ENCODE measurements around the gene ZNF224.
"Not testable (repeated sequence)": the region's sequence is repeated elsewhere in the genome, so short reads cannot be mapped to it uniquely, and the experiment has no call there.

The ZNF224 gene

DNA sequence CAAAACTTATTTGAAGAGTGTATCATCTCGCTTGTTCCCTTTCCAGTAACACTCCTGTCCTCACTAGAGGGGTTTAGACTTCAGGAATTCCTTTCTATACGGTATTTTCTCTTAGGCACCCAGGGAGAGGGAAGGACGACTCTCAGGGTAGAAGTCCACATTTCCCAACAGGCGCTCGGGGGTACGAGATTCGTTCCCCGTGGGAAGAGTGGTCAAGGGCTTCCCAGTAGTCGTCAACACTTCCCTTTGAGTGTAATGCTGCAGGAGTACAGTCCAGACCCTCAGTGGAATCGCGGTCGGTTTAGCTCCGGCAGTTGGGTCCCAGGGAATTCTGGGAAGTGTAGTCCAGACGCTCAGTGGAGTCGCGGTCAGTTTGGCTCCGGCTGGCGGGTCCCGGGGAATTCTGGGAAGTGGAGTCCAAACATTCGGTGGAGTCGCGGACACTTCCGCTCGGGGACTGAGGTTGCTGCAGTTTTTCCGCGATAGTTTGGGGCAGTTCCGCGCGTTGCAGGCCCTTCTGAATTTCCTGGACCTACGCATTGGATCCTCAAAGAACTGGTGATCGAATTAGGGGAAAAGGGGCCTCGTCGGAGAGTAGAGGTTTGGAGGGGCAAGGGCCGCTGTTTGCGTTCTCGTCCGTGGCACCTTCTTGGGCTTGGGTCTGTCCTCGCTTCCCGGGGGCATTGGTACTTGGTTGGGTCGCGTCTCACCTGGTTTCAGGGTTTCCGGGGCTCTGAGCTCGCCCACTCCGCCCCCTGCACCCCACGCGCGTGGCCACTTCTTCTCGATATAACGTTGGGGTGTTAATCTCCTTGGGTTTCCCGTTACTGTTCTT, at the start of gene ZNF224:
TSS of gene ZNF224 (plus strand) at position 431 of the 835 bp plus-strand sequence. CDS start 3,513 bp downstream, outside the sequence.
- peak; percentile 93 for DNase-seq

DNA sequence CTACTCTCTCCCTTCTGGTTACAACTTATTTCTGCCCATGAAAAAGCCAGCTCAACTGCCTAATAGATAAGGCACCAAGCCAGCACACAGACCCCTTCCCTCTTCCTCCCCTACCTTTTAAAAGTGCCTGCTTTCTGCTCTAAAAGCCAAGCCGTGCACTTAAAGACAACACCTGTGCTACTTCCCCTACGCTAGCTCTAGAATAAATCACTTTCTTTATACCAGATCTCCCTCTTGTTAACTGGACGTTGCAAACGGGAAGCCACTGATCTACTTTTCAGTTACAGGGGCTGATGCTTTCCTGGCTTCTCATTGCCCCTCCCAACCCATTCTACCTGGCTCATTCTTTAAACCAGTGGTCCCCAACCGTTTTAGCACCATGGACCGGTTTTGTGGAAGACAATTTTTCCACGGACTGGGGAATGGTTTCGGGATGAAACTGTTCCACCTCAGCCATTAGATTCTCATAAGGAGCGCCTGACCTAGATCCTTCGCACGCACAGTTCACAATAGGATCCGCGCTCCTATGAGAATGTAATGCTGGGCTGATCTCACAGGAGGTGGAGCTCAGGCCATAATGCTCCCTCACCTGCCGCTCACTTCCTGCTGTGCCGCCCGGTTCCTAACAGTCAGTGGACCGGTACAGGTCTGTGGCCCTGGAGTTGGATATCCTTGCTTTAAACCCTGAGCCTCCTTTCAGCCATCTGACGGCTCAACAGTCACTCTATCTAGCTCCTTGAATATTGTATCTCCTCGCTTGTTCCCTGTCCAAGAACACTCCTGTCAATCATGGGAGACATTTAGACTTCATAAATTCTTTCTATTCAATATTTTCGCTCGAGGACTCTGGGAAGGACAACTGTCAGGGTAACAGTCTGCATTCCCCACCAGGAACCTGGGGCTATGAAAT, 43.2 kb upstream of the ZNF224 start:
- DNase-seq = peak; percentile 5

DNA sequence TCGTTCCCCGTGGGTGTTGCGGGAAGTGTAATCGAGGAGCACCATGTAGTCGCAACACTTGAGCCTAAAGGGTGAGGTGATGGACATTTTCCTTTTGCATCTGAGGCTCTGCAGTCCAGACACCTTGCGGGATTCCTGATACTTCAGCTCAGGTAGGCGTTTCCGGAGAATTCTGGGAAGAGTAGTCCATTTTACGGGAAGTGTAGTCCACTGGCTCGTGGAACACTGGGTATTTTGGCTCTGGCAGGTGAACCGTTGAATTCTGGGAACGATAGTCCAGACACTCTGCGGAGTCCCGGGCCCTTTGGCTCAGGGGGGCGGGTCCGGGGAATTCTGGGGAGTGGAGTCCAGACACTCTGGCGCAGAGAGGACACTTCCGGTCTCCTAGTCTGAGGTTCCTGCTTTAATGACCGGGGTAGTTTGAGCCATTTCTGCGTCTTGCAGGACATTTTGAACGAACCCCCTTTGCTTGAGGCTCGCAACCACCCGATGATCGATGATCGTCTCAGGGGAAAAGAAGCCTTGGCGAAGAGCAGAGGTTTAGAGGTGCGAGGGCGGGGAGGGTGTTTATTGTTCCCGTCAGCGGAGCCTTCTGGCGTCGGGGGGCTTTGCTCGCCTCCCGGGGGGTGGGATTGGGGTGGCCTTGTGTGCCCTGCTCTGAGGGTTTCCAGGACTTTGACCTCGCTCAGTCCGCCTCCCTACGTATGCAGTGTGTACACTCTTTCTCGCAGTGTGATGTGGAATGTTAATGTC, 42.3 kb upstream of the ZNF224 start, which contains the start of gene ZNF223:
TSS of gene ZNF223 (plus strand) at position 387 of the 753 bp plus-strand sequence. CDS start 3,141 bp downstream, outside the sequence.
- peak; percentile 90 for DNase-seq

DNA sequence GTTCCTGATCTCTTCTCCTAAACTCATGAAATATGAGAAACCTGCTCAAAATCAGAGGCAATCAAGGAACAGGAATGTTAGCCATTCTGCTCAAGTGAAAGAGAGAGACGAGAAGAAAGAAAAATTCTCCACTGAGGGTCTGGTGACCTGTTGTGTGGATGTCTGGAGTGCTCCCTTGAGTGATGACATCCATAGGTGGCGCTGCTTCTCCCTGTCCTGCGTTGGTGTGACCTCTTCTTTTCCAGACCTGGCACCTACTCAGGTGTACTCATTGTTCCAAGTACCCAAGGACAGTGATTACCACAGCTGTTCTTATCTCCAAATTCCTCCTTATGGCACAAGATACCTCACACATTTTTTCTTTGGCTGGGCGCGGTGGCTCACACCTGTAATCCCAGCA, 38.3 kb upstream of the ZNF224 start:
- DNase-seq = no peak

DNA sequence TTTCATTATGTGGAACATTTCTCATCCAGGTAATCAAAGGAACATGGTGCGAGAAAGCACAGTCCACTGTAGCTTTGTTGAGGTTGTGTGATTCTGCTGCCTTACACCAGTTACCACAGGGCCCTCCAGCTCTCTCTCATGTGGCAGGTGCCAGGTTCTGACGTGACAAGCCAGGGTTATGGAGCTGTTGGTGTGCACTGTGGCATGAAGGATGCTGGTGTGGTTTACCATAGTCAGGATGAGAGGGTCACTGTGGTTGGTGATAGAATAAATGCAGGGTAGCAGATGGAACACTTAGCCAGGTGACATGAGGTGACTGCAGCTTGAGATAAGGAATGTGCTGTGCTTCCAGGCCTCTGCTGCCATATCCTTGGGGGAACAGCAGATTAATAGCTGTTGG, 34.9 kb upstream of the ZNF224 start:
- no peak for DNase-seq

DNA sequence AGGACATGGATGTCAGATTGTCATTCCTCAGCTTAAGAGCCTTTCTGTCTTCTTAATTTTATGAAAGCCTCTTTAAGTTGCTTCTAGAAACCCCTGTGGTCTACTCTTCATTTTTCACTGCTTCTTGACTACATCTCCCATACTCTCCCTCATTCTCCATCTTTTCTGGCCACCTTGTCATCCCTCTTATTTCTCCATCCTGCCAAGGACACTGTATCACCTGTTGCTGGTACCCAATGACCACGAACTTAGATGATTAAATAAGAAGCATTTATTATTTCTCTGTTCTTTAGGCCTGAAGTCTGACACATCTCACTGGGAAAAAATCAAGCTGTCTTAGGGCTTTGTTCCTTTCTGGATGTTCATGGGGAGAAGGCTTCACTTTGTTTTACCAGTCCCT, 33.1 kb upstream of the ZNF224 start:
- no peak for DNase-seq

DNA sequence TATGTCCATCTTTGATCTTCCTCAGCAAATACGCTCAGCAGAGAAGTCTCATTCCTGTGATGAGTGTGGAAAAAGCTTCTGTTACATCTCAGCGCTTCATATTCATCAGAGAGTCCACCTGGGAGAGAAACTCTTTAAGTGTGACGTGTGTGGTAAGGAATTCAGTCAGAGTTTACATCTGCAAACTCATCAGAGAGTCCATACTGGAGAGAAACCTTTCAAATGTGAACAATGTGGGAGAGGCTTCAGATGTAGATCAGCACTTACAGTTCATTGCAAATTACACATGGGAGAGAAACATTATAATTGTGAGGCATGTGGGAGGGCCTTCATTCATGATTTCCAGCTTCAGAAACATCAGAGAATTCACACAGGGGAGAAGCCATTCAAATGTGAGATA, 27.9 kb upstream of the ZNF224 start:
- no peak for DNase-seq

DNA sequence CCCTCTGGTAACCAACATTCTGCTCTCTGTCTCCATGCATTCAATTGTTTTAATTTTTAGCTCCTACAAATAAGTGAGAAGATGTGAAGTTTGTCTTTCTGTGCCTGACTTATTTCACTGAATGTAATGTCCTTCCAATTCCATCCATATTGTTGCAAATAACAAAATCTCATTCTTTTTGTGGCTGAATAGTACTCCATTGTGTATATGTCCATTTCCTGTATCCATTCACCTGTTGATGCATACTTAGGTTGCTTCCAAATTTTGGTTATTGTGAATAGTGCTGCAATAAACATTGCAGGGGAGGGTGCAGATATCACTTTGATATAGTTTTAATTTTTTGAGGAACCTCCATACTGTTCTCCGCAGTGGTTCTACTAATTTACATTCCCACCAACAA, 24.7 kb upstream of the ZNF224 start:
- DNase-seq = no peak

DNA sequence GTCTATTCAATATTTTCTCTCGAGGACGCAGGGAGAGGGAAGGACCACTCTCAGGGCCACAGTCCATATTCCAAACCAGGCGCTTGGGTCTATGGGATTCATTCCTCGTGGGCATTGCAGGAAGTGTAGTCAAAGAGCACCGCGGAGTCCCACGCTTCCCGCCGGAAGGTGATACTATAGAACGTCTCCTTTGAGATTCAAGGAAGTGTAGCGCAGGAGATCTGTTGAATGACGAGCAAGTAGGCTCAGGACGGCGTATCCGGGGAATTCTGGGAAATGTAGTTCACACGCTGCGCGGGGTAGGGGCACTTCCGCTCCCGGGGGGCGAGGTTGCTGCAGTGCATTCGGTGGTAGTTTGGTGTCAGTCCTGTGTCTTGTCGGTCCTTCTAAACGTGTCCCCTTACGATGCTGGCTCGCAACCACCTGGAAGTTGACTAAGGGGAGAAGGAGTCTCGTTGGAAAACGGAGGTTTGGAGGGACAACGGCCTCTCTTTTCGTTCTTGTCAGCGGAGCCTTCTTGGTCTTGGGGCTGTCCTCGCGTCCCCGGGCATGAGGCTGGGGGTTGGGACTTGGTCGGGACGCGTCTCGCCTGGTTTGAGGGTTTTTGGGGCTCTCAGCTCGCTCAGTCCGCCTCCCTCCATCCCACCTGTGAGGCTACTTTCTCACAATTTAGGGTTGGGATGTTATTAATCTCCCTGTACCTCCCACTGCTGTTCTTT, 22.2 kb upstream of the ZNF224 start, which contains the start of gene ZNF284:
TSS of gene ZNF284 (plus strand) at position 336 of the 719 bp plus-strand sequence. CDS start 4,231 bp downstream, outside the sequence.
- DNase-seq = peak; percentile 96

DNA sequence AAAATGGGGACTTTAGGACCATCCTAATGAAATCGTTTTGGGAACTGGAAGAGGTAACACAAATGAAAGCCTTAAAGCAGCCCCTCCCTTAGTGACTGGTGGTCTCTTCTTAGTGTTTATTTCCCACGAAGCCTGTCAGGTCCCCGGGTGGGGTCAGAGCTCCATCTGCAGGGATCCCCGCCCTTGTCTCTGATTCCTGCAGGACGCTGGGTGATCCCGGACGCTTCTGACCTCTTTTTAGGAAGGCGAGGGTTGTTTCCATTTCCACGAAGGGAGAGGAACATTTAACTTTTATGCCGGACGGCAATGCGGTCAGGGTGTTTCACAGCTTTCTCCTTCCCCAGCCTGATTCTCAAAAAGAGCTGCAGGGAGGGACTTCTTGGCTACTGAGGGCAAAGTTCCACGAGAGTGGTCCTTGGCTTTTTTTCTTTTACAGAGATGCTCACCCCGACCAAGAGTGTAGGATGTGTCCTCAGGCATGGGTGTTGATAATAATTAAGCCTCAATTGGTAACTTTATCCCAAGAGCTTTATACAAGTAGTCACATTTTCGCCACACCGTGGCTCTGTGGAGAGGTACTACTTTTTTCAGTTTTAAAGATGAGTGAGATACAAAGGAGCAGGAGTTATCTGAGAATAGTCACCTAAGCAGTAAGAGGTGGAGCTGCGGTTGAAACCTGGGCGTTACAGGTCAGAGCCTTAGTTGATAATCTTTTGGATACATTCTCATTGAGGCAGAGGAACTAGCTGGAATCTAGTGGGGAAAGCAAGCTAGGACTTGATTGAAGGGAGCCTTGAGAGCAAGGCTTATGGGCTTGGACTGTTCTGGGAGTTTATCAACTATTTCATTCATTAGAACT, 21.4 kb upstream of the ZNF224 start:
- DNase-seq = no peak

DNA sequence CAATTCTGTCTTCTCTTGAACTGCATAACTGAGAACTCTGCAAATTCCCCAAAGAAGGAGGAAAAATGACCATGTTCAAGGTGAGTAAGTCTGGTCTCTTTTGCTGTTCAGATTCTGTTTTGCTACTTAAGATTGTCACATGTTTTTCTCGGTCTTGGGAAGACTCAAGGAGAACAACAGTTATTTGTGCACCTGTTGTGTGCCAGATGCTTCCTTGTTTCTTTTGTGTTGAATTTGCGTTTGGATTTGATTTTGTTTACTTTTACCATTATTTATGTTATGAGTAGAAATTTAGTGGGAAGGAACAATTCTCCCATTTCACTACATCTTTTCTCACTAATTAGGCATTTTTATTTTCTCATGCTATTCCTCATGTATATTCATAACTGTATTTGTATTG, 17.8 kb upstream of the ZNF224 start:
- DNase-seq = no peak

DNA sequence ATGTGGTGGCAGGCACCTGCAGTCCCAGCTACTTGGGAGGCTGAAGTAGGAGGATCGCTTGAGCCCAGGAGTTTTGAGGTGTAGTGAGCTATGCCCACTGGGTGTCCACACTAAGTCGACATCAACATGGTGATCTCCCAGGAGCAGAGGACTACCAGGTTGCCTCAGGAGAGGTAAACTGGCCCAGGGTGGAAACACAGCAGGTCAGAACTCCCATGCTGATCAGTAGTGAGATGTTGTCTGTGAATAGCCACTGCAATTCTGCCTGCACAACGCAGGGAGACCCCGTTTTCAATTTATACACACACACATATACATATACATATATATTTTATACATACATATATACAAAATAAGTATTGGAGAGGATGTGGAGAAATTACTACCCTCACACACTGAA, 2.1 kb upstream of the ZNF224 start:
- no peak for DNase-seq

DNA sequence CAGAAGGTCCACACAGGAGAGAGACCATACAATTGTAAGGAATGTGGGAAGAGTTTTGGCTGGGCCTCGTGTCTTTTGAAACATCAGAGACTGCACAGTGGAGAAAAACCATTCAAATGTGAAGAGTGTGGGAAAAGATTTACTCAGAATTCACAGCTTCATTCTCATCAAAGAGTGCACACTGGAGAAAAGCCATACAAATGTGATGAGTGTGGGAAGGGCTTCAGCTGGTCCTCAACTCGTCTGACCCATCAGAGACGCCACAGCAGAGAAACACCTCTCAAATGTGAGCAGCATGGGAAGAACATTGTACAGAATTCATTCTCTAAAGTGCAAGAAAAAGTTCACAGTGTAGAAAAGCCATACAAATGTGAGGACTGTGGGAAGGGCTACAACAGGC, 13.6 kb downstream of the ZNF224 start:
- DNase-seq = no peak

DNA sequence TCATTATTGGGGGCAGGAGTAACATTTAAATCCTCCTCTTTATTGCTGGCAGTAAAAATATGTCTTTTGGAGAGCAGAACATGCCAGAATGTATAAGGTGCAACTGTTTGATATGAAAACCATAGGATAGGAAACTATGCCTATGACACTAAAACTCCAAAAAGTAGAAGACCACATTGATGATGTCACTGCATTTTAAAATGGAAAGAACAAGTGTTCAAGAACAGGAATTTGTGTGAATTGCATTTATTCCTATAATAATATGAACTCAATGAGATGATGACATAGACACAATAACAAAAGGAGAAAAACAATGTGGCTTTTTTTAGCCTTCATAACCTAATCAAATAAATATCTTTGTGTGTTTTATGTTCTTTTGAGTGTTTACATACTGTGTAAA, 15.3 kb downstream of the ZNF224 start:
- no peak for DNase-seq

DNA sequence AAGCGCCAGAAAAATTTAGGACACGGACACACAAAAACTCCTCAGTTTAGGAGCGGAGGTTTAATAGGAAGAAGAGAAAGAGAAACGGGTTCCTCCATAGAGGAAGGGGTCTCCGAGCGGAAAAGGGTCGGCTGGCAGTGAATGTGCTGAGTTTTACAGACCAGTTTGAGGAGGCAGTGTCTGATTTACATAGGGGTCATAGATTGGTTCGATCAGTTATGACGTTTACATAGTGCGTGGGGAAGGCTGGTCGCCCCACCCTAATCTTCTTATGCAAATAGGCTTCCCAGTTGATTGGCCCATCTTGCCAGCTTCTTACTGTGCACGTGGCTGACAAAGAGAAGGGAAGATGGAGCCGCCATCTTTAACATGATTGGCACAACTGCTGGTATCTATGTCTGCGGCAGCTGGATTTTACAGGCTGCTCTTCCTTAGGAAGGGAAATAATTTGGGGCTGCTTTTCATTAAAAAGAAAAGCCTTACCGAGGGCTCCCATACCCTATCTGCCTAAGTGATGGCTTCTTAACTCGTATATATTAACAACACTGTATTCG, 17.8 kb downstream of the ZNF224 start:
- peak; percentile 60 for DNase-seq

DNA sequence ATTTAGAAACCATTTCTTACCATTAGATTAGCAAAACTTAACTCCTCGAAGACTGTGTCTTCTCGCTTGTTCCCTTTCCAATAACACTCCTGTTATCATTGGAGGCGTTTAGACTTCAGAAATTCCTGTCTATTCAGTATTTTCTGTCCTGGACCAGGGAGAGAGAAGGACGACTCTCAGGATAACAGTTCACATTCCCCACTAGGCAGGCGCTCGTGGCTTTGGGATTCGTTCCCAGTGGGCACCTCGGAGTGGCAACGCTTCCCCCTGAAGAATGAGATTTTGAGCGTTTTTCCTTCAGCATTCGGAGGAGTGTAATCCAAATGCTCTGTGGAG, 18.6 kb downstream of the ZNF224 start:
- no peak for DNase-seq

DNA sequence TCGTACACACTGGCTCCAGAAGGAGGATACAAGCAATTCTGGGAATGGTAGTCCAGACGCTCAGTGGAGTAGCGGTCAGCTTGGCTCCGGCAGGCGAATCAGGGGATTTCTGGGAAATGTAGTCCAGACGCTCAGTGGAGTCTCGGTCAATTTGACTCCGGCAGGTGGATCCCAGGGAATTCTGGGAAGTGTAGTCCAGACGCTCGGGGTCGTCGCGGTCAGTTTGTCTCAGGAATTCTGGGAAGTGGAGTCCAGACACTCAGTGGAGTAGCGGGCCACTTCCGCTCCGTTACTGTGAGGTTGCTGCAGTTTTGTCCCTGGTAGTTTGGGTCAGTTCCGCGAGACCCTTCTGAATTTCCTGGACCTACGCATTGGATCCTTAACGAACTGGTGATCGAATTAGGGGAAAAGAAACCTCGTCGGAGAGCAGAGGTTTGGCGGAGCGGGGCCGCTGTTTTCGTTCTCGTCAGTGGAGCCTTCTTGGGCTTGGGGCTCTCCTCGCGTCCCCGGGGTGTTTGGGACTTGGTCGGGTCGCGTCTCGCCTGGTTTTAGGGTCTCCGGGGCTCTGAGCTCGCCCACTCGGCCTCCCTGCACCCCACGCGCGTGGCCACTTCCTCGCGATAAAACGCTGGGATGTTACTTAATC, 19.1 kb downstream of the ZNF224 start, which contains the start of gene ZNF225:
TSS of gene ZNF225 (plus strand) at position 262 of the 646 bp plus-strand sequence. CDS start 2,429 bp downstream, outside the sequence.
- DNase-seq = peak; percentile 97

DNA sequence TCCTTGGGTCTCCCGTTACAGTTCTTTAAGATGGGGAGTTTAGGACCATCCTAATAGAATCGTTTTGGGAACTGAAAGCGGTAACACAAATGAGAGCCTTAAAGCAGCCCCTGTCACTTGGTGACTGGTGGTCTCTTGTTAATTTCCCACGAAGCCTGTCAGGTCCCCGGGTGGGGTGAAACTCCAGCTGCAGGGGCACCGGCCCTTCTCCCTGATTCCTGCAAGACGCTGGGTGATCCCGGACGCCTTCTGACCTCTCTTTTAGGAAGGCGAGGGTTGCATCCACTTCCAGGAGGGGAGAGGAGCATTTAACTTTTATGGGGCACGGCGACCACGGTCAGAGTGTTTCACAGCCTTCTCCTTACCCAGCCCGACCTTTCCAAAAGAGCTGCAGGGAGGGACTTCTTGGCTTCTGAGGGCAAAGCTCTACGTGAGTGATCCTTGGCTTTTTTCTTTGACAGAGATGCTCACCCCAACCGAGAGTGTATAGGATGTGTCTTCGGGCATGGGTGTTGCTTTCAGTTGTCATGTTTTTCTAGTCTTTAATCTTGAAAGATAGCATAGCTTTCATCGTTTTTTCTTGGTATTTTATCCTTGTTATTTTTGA, 19.7 kb downstream of the ZNF224 start:
- no peak for DNase-seq

DNA sequence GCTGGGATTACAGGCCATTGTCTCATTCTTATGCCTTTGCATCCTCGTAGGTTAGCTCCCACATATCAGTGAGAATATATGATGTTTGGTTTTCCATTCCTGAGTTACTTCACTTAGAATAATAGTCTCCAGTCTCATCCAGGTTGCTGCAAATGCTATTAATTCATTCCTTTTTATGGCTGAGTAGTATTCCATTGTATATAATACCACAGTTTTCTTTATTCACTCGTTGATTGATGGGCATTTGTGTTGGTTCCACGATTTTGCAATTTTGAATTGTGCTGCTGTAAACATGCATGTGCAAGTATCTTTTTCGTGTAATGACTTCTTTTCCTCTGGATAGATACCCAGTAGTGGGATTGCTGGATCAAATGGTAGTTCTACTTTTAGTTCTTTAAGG, 27.0 kb downstream of the ZNF224 start:
- not testable (repeated sequence) for DNase-seq

DNA sequence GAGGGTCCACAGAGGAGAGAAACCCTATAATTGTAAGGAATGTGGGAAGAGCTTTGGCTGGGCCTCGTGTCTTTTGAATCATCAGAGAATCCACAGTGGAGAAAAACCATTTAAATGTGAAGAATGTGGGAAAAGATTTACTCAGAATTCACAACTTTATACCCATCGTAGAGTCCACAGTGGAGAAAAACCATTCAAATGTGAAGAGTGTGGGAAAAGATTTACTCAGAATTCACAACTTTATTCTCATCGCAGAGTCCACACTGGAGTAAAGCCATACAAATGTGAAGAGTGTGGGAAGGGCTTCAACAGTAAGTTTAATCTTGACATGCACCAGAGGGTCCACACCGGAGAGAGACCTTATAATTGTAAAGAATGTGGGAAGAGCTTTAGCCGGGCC, 37.8 kb downstream of the ZNF224 start:
- no peak for DNase-seq

Measured in retina (tissue), 1 donor.